Measurements from ENCODE around the gene IGFN1. TPM values are rescaled to one million over a fixed set of nuclear protein-coding genes. Genes with fewer than 3 reads are reported as not detected.

The IGFN1 gene
- total and polyA plus RNA-seq, 2 donors (not counting 3 experiments of a cell fraction or from before 2014, with no cell fraction given): not detected

- dilution Hi-C loops (cut with MboI; ENCODE audit: extremely low pct_ligation_motif_present, low sequenced_read_pairs): no loop called here
- BruUV-seq (replicated peaks): no TSS peak
Measured at GRCh38 chr1:201214886-201215285, 24.3 kb downstream of the IGFN1 start.

More at GRCh38 chr1:201214886-201215285, 24.3 kb downstream of the IGFN1 start:
- no peak overlapping the region for H3K27ac ChIP-seq (ENCODE audit: insufficient read depth, low read depth, low read length)
- intact Hi-C loops (cut with micrococcal nuclease): no loop called here
- DNase-seq (ENCODE audit: low read depth, low spot score) (no peak), FAIRE-seq (no peak)
- no peaks in the 10 kb centered on the region for H3K79me2 ChIP-seq (ENCODE audit: control insufficient read depth, insufficient read depth, low read length)
- POLR2A ChIA-PET: no interaction called here
- no peak overlapping the region for H2AFZ ChIP-seq (ENCODE audit: low read depth, low read length)
- H3K4me1 ChIP-seq (ENCODE audit: control insufficient read depth, extremely low read depth, insufficient read depth, low read length): no peaks in the 10 kb centered on the region
- TF ChIP-seq EZH2 (IDR thresholded peaks at IDR 0.05; ENCODE audit: borderline replicate concordance, low read depth, low read length, severe bottlenecking) (no peak), JUN (IDR thresholded peaks at IDR 0.05; ENCODE audit: borderline replicate concordance, insufficient read depth, insufficient read length, low read depth) (no peak), FOS (IDR thresholded peaks at IDR 0.05; ENCODE audit: borderline replicate concordance, insufficient read depth, low read length) (no peak), POLR2A (IDR thresholded peaks at IDR 0.05; ENCODE audit: low read depth, low read length) (no peak), GATA2 (IDR thresholded peaks at IDR 0.05; ENCODE audit: insufficient read depth, insufficient read length, low read depth, low read length) (no peak), MYC (IDR thresholded peaks at IDR 0.05; ENCODE audit: low read depth, low read length) (no peak), POLR2AphosphoS5 (IDR thresholded peaks at IDR 0.05; ENCODE audit: insufficient read depth, low read depth, low read length) (no peak)
- TF ChIP-seq, protein P1, sequence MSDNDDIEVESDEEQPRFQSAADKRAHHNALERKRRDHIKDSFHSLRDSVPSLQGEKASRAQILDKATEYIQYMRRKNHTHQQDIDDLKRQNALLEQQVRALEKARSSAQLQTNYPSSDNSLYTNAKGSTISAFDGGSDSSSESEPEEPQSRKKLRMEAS (IDR thresholded peaks at IDR 0.05; ENCODE audit: insufficient read depth, insufficient read length): no peak
- TF ChIP-seq, protein P2, sequence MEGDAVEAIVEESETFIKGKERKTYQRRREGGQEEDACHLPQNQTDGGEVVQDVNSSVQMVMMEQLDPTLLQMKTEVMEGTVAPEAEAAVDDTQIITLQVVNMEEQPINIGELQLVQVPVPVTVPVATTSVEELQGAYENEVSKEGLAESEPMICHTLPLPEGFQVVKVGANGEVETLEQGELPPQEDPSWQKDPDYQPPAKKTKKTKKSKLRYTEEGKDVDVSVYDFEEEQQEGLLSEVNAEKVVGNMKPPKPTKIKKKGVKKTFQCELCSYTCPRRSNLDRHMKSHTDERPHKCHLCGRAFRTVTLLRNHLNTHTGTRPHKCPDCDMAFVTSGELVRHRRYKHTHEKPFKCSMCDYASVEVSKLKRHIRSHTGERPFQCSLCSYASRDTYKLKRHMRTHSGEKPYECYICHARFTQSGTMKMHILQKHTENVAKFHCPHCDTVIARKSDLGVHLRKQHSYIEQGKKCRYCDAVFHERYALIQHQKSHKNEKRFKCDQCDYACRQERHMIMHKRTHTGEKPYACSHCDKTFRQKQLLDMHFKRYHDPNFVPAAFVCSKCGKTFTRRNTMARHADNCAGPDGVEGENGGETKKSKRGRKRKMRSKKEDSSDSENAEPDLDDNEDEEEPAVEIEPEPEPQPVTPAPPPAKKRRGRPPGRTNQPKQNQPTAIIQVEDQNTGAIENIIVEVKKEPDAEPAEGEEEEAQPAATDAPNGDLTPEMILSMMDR (IDR thresholded peaks at IDR 0.05; ENCODE audit: extremely low read depth in 1 of 2, insufficient read depth in 1 of 2, low read depth in 1 of 2, low read length in 2 of 2): no peak
- H3K9me1 ChIP-seq (replicated peaks; ENCODE audit: control insufficient read depth, extremely low read depth, insufficient read depth, low read length): no peaks in the 10 kb centered on the region
- peaks cover 2 to 4% of the 10 kb centered on the region in 2 experiments for H3K27me3 ChIP-seq (ENCODE audit: control insufficient read depth in 2 of 2, insufficient read depth in 2 of 2, low read length in 2 of 2)
- no peaks in the 10 kb centered on the region for H4K20me1 ChIP-seq (replicated peaks; ENCODE audit: control insufficient read depth, extremely low read depth, insufficient read depth, low read length)
- H3K4me2 ChIP-seq (ENCODE audit: insufficient read depth, low read length): no peak overlapping the region
- H3K4me3 ChIP-seq (replicated peaks in 1 of 3; ENCODE audit: insufficient read depth in 1 of 3, low read depth in 1 of 3, low read length in 3 of 3): no peak overlapping the region
- no peaks in the 10 kb centered on the region for H3K9me3 ChIP-seq (replicated peaks; ENCODE audit: control insufficient read depth, insufficient read depth, low read length)
- H3K36me3 ChIP-seq (ENCODE audit: control insufficient read depth in 2 of 2, extremely low read depth in 1 of 2, insufficient read depth in 2 of 2, low read length in 2 of 2): no peaks in the 10 kb centered on the region
- CTCF ChIA-PET: interaction anchor here (1.3 to 1.4 kb wide), 2 partner anchors 8 to 243 kb away, joined by 6 to 14 read pairs; no protein-coding TSS in a partner anchor
- no peak overlapping the region for H3K9ac ChIP-seq (replicated peaks; ENCODE audit: extremely low read depth, insufficient read depth, low read length)

Data from endothelial cell of umbilical vein (primary cell).